Right lung (tissue), 5 donors: ENCODE data around the gene IMMP2L. TPM values are rescaled to one million over a fixed set of nuclear protein-coding genes. Genes with fewer than 3 reads are reported as not detected.

ENCODE experiments used
- DNase-seq, 2 donors: peaks; one replicate each; pipeline ENCODE4 v3.0.0-alpha.2; 2013
- polyA plus RNA-seq, 5 donors: library from polyadenylated mRNA; unstranded; fragments of 120-200 nt; gene quantifications; one replicate each; pipeline versions ENCODE4 v1.2.1 to v1.2.3, GENCODE V29; 2013; ENCODE audit warnings: inconsistent platforms in 1 of 5, low replicate concordance in 1 of 5; ENCODE audit not compliant: insufficient read length in 5 of 5, insufficient read depth in 1 of 5

The IMMP2L gene
- polyA plus RNA-seq, 5 donors, result 24.1 to 28.9 (median 28.0) TPM

DNA sequence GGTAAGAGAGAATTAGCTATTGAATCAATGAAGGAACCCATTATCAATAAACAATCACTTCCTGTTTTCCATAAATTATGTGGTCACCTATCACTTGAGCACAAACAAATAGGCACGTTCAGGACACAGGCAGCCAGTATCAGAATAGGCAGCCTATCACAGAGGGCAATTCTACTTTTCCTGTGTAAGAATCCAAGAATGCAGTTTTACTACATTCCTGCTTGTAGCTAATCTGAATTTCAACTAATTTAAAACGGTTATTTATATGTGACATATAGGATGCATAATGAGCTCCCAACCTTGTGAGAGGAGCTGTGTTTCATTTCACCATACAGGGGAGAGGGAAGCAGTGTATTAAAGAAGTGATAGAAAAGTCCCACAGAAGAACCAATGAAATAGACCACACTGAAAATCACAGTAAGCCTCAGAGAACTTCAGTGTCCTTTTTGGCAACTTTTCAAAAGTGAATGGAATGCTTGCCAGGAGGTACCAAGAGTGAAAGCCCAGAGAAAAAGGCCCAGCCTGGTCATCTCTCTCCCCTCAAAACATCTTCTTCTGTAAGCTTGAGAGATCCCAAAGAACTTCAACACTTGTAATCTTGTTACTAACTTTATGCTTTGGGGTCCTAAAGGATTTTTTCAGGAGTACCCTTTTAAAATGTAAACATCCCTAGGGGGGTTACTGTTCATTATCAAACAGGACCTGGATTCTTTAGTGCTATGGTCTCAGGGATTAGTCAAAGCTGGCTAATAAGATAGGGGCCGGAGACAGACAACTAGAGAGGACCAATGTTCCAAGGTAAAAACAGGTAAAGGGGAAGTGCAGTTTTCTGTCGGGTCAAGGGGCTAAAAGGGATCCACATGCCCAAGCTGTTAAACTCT, 1.3 kb downstream of the IMMP2L start:
- peak; percentile 29 to 31 for DNase-seq

DNA sequence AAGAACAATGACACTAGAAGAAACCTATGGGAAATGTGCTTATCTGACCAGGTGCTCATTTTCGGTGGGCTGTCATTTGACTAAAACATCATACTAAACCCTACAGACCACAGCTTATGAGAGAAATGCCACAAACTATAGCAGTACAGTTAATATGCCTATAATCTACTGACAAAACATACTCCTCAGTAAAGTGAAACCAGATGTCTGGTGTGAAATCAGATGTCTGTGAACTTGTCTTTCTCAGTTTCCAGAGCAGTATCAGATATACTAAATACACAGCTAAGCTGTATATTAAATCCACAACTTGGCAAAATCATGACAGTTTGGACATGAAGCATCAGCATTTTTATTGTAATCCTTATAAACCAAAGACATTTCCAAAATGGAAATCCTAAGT, 3.3 kb downstream of the IMMP2L start:
- no peak for DNase-seq

DNA sequence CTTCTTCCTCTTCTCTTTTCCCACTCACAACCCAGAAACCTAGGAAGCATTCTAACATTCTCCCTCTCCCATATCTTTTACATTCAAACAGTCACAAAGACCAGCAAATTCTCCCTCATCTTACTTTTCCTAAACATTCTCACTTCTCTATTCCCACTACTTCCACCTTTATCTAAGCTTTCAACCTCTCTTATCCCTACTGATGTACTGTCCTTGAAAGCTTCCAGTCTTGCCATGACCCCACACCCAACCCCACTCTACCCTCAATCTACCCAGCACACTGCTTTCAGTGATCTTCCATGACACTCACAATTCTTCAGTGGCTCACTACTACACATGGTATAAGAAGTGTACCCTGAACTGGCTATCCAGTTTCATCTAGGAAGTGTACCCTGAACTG, 5.3 kb downstream of the IMMP2L start:
- no peak for DNase-seq

DNA sequence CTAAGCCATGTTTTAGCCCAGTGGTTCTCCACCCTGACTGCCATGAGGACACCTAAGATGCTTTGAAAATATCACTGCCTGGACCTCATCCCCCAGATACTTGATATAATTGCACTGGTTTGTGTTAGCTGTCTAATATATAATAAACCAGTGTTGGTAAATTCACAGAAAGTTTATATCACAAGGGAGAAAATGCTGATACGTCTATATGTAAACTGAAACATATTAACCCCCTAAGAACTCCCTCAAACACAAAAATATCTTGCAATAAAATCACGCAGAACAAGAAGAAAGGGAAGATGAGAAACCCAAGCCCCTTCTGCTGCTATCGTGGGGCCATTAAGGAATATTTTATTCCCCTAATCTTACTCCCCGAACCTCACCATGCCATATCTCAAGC, 8.2 kb downstream of the IMMP2L start:
- DNase-seq, result no peak

DNA sequence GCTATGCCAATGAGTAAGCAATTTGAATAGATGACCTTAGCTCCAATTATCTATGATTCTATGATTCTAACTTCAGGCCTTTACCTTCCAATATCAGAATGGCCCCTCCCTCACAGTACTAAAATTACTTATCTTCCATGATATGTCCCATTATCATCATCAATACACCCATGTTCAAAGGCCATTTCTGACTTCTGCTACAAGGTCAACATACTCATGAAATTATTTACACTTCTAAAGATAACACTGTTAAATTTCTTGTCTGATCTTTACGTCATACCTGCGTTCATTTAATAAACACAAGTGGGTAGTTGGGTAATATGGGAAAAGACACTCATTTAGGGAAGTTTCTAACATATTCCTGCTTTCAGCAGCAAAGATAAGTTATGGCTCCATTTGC, 21.2 kb downstream of the IMMP2L start:
- DNase-seq, result no peak

DNA sequence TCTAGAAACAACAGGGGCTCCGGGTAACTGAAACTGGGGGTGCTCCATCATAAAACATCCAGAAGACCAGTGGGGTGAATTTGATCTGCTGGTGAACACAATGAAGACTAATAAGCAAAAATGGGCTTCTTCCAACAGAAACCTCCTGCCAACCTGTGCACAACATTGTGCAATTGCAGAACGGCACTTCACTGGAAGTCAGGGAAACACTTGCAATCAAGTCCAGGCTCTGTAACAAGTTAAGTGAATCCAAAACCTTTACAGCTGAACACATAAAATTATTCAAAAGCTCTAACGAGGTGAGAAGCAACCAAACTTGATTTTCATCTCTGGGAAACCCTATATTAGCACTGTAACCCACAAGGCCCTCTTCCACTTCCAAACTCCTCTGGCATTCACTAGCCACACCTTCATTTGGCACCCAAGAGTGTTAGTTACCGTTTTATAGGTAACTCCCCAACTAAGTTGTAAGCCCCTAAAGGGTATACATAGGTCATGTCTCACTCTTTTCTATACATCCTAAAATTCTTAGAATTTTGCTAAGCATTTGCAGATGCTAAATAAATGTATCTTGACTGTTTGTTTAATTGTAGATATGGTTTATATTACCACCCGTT, 22.0 kb downstream of the IMMP2L start:
- no peak for DNase-seq

DNA sequence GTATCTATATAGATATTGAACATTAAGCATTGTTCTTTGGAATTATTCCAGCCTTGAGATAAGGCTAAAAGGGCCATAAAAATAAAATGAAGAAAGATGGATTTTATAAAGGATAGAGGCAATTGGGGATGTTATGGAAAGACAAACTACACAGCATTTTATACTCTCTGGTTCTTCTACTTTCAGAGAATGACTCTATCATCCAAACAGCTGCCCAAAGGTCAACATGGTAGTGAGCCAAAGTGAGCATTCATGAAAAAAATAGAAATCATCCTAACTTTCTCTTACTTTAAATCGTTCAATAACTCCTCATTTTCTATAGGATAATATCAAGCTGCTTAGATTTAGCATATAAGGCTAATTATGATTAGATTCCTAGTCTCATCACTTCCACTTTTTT, 25.2 kb downstream of the IMMP2L start:
- no peak for DNase-seq

DNA sequence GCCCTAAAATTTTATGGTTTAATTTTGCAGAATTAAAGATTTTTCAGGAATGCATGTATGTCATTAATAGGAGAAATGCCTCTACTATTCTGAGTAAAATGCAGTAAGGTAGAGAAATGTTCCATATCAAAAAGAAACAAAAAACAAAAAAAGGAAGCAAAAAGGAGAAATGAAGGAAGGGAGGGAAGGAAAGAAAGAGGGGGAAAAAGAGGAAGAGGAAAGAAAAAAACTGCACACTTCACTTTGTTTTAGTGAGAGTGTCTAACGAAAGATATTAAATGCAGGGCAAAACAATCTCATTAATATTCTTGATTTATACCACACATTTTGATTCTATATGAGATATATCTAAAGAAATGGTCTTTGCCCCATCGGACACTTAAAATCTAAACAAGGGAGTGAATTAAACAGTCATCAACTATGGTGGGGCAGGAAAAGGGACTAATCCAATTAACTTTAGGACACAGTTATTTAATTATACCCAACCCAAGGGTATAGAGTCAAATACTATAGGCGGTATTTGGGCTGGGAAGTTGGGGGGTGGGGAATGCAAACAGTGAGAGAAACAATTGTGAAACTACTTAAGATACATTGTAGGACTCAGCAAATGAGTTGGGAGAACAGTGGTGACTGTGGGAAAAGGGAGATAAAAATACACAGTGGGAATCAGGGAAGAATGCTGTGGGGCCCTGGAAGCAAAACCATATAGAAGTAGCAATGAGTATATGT, 27.0 kb downstream of the IMMP2L start:
- DNase-seq, result no peak

DNA sequence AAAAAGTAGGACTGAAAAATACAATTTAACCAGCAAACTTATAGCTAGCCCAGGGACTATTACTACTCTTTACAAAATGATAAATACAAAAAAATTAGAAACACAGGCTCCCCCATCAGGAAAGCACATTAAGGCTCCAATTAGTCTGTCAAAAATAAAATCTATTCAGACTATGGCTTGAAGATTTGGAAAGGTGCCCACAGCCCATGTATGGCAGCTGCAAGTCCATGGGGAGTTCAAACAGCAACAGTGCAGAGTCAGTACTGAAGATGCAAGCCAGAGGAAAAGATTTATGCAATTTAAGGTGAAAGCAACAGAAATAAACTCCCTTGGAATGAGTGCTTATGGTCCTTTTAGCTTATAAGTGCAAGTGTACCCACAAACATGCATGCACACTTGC, 29.7 kb downstream of the IMMP2L start:
- DNase-seq, result no peak

DNA sequence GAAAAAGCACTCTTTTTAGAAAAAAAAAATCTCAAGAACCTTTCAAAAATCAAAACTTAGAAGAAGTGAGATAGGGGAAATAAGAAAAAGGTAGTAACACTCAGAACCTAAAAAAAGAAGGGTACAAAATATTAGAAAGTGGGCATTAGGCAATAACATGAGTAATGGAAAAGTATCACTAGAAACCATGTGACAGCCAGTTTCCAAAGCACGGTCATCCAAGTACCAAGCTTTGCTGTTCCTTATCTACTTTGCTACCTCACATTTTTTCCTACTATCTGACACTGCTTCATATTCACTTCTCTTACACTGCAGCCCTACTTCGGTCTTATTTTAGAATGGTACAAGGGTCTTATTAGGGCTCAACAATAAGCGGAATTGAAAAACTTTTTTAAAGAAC, 30.3 kb downstream of the IMMP2L start:
- DNase-seq, result no peak

DNA sequence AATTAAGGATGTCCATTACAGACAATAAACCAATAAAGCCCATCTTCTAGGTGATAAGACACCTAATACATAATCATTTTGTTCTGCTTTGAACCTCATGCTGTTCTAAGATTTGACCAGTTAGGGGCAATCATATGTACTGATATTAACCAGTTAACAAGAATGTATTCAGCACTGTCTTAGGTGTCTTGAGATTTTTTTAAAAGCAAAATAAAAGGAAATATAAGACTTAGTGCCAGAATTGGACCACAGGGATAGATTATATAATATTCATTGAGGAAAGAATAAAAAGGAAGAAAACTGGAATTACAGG, 32.0 kb downstream of the IMMP2L start:
- DNase-seq, result no peak

DNA sequence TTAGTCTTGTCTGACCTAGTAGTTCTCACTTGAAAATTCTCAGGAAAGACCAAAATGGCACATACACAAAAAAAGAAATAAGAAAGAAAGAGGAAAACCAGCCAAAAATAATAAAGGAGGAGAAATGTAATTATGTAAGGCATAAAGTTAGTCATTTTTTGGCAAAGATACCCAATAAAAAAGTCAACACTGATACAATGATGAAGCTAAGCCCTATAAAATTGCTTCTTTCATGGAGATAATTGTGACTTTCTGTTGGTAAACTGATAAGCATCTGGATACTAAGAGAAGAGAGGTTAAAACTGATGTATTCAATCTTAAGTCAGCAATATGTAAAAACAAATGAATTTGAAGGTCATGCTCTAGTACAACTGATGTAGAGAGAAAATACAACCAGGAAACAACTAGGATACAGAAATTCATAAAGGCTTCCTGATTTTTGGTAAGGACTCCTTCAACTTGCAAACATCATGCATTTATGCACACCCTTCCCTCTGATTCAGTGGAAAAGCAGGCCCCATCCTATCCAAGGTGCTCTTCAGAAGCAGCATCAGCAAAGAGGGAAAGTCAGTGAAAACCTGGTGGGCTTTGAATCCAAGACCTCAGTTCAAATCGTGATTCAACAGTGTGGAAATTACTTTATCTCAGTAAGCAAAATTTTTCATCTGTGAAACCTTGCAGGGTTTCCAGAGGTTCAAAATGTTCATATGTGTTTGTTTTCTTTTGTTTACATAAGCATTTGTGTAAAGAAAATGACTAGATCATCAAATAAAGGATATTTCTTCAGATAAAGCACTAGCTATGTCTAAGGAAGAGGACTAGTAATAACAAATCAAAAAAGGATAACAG, 32.6 kb downstream of the IMMP2L start:
- DNase-seq, result no peak

DNA sequence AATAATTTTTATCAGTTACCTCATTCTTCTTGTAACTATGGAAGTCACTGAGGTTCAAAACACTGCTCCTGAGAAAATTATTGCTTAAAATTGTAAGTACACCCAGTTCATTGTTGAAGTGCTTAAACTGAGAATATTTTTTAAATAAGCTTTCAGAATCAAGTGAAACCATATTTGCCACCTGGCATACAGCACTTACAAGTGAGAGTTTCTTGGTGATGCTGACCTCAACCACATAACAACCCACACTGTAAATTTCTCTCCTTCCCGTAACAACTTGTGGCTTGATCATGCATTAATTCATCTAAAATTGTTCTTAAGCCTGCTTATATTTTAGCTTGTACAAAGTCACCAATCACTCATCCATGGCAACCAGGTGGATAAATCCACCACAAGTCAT, 34.0 kb downstream of the IMMP2L start:
- DNase-seq, result no peak

DNA sequence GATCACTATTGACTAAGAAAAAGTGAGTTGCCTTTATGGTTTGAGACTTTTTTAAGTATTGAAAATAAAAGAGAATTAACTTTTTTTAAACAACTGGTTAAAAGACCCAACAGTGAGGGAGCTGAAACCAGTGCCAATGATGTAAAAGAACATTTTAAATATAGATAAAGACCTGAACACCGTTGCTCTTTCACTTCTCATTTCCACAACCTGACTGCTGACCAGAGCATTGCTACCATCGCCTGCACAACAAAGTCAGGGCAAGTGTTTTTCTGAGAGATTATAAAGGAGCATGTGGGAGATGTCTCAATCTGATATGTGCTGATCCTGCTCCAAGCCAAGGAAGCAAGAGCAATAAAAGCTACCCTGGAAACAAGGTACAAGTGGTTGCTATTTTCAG, 34.7 kb downstream of the IMMP2L start:
- no peak for DNase-seq

DNA sequence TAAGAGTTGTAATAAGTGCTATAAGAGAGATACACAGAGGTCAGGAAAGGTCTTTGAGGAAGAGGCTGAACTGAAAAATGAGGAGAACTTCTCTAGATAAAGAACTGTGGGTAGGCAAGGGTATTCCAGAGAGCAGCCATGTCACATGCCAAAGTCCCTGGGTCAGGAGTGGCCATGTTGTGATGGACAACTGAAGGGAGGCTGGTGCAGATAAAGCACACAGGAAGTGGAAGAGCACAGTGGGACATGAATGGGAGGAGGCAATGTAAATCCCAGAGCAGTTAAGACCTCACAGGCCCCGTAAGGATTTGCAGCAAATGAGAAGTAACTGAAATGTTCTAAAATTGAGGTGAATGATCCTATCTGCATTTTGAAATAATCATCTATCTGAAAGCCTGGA, 37.2 kb downstream of the IMMP2L start:
- DNase-seq, result no peak

DNA sequence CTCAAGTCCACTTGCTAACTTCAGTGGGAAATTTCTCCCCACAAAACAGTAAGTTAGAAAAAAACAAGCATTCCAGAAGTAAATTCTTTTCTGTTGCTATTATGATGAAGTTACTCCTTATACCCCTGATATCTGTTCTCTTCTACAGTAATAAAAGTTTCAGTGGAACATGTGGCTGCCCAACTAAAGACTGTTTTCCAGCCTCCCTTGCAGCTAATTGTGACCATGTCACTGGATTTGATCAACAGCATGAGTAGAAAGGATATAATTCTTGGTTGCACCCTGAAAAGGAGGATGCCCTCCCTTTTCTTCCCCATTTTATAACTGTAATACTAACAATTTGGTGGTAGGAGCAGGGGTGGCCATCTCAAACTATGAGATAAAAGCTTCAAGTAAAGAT, 40.6 kb downstream of the IMMP2L start:
- DNase-seq, result no peak

DNA sequence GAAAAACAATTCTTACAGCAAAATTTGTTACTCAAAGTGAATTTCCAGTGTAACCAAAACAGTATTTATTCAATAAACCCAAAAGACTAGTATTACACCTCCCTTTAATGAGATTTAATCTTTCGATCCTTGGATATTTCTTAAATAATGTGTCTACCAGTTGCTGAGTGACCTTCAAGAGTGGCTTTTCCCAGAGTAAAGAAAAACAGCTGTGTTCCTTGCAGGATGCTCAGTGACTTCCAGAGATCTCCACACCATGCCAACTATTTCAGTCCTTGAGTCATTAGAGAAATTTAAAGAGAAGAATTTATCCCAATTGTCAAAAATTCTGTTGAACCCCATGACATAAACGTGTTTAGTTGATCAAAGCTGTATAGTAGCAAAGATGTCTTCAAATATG, 44.0 kb downstream of the IMMP2L start:
- DNase-seq, result no peak

DNA sequence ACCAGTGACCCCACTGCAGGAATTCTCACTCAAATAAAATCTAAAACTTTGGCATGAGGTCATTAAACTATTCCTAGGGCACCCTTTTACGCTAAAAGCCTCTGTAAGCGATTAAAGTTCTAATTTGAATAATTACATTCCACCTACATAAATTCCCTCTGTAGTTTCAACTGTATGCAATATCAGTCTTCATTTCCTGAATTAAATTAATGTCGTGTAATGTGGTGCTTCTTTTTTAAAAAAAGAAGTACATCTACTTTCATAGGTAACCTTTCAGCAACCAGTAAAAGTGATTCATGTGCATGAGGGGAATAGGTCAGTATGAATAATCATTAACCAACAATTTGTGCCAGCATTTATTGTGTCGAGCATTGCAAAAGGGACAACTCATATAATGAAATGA, 44.7 kb downstream of the IMMP2L start:
- no peak for DNase-seq

DNA sequence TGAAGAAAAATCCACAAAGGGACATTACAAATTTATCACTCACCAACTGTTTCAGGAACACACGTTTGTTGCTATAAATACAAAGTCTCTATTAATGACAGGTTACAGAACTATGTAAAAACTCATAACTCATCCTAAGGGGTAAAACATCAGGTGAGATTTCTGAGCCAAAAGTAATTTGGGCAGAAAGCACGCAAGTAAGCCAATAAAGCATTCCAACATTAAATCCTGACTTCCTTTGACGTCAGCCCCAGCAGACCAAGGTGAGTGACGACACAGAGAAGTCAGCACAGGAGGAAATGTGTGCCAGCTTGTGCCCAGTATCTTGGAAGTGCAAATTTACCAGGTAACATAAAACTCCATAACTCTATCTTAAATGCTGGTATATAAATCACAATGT, 45.7 kb downstream of the IMMP2L start:
- DNase-seq, result no peak

DNA sequence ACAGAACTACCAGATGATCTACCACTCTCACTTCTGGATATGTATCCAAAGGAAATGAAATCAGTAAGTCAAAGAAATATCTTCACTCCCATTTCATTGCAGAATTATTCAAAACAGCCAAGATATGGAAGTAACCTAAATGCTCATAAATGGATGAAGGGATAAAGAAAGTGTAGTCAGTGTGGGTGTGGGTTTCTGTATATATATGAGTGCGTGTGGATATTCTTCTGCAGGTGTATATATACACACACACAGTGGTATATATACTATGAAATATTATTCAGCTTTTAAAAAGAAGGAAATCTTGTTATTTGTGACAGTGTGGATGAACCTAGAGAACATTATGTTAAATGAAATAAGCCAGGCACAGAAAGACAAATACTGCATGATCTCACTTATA, 48.7 kb downstream of the IMMP2L start:
- no peak for DNase-seq

DNA sequence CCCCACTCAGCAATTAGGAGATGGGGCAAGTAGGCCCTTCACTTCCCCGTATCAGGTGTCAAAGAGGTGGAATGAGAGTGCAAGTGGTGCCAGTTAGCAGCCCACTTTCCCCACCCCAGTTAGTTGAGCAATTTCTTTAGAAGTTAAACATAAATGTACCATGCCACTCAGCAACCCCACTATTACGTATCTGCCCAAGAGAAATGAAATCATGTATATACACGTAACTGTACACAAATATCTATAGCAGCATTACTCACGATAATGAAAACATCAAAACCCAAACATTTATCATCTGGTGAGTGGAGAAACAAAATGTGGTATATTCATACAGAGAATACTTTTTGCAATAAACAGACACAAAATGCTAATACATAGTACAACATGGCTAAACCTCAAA, 50.4 kb downstream of the IMMP2L start:
- DNase-seq, result no peak
